DND-41 (cell line): ENCODE results near the gene UVRAG.
"Not testable (repeated sequence)": the region's sequence is repeated elsewhere in the genome, so short reads cannot be mapped to it uniquely, and the experiment has no call there.

Experiments
- ATAC-seq: fragments of 200-7000 bp; cut with Tn5 transposase; 3 replicates; pipeline ENCODE4 v1.9.1; 2021; ENCODE audit warnings: low read depth; ENCODE audit not compliant: insufficient read depth
- DNase-seq: peaks from one replicate; pipeline ENCODE4 v3.0.0-alpha.2; 2020
- H2AFZ ChIP-seq: 2 replicates; pipeline ENCODE4 v1.6.0; 2012; ENCODE audit warnings: low read depth, low read length
- H3K27ac ChIP-seq: 2 replicates; pipeline ENCODE4 v1.5.1; 2012; ENCODE audit warnings: low read length, inconsistent platforms
- H3K27me3 ChIP-seq: fragments of 200-600 bp; sonication (generic); 2 replicates; pipeline ENCODE4 v1.6.0; 2012; ENCODE audit warnings: low read length, mild to moderate bottlenecking, inconsistent platforms; ENCODE audit not compliant: insufficient read depth, poor library complexity
- H3K36me3 ChIP-seq: 2 replicates; pipeline ENCODE4 v1.5.1; 2012; ENCODE audit warnings: low read length, inconsistent platforms; ENCODE audit not compliant: insufficient read depth
- H3K4me1 ChIP-seq: 2 replicates; pipeline ENCODE4 v1.5.1; 2012; ENCODE audit warnings: mild to moderate bottlenecking, low read length; ENCODE audit not compliant: insufficient read depth
- H3K4me2 ChIP-seq: 2 replicates; pipeline ENCODE4 v1.6.0; 2012; ENCODE audit warnings: mild to moderate bottlenecking, moderate library complexity, low read length, inconsistent platforms; ENCODE audit not compliant: insufficient read depth
- H3K4me3 ChIP-seq, 2 experiments: fragments of 200-600 bp in 1 of 2; shearing (Covaris generic) in 1 of 2; 2 replicates each; pipeline ENCODE4 v1.5.1; 2012 to 2016; ENCODE audit warnings: inconsistent platforms in 2 of 2, low read length in 2 of 2, mild to moderate bottlenecking in 2 of 2, low read depth in 1 of 2, moderate library complexity in 1 of 2
- H3K79me2 ChIP-seq: 2 replicates; pipeline ENCODE4 v1.6.0; 2012; ENCODE audit warnings: low read length, inconsistent platforms; ENCODE audit not compliant: insufficient read depth
- H3K9ac ChIP-seq: 2 replicates; pipeline ENCODE4 v1.6.0; 2012; ENCODE audit warnings: low read depth, mild to moderate bottlenecking, inconsistent platforms, low read length, moderate library complexity
- H3K9me3 ChIP-seq: 2 replicates; pipeline ENCODE4 v1.5.1; 2012; ENCODE audit warnings: low read length, moderate library complexity, mild to moderate bottlenecking, inconsistent platforms; ENCODE audit not compliant: insufficient read depth, severe bottlenecking
- H4K20me1 ChIP-seq: 2 replicates; pipeline ENCODE4 v1.6.0; 2012; ENCODE audit warnings: low read length; ENCODE audit not compliant: insufficient read depth
- CTCF ChIP-seq: IDR thresholded peaks from 2 replicates; pipeline ENCODE4 v1.5.1; 2012; ENCODE audit warnings: borderline replicate concordance, low read length, moderate library complexity, mild to moderate bottlenecking; ENCODE audit not compliant: poor library complexity, severe bottlenecking; ENCODE audit errors: extremely low read depth
- EZH2 ChIP-seq: IDR thresholded peaks from 3 replicates; pipeline ENCODE4 v1.6.1; 2012; ENCODE audit warnings: borderline replicate concordance, low read depth, mild to moderate bottlenecking, moderate library complexity, low read length, inconsistent platforms; ENCODE audit not compliant: severe bottlenecking

The UVRAG gene

DNA sequence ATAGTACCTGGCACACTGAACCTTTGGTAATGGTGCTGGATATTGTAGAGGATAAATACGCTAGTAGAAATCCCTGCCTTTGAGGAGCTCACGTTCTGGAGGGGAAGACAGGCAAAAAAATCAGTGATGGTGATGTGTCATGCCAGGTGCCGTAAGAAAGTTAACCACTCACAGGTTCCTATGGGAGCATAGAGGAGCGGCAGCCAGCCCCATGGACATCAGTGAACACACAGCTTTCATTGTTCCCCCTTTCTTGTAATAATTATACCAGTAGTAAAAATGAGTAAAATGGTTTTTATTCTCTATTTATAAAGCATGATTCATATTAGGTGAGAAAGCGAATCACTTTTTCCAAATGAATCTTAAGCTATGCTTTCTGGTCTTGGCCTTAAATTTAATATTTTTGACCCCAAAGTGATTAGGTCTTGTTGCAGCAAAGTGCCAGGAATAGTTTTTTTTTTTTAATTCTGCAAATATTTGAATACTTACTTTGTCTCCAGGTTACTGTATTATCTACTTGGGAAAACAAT, 57.9 kb downstream of the UVRAG start:
- no peak overlapping the region for H3K9ac ChIP-seq
- peaks cover 5% of the 10 kb centered on the region; the same call in 1 of the 2 replicates for H3K36me3 ChIP-seq
- TF ChIP-seq EZH2, result no peak
- TF ChIP-seq CTCF, result no peak
- H3K4me2 ChIP-seq, result no peak overlapping the region
- H3K9me3 ChIP-seq, result no peaks in the 10 kb centered on the region
- no peak for DNase-seq
- ATAC-seq, result no peak
- peaks cover 7% of the 10 kb centered on the region; the same call in 1 of the 2 replicates for H3K79me2 ChIP-seq
- no peak overlapping the region for H3K4me3 ChIP-seq
- H3K27ac ChIP-seq, result no peak overlapping the region
- no peaks in the 10 kb centered on the region for H3K27me3 ChIP-seq
- no peak overlapping the region for H2AFZ ChIP-seq
- H4K20me1 ChIP-seq, result peaks cover 5% of the 10 kb centered on the region; the same call in 1 of the 2 replicates
- no peaks in the 10 kb centered on the region for H3K4me1 ChIP-seq

DNA sequence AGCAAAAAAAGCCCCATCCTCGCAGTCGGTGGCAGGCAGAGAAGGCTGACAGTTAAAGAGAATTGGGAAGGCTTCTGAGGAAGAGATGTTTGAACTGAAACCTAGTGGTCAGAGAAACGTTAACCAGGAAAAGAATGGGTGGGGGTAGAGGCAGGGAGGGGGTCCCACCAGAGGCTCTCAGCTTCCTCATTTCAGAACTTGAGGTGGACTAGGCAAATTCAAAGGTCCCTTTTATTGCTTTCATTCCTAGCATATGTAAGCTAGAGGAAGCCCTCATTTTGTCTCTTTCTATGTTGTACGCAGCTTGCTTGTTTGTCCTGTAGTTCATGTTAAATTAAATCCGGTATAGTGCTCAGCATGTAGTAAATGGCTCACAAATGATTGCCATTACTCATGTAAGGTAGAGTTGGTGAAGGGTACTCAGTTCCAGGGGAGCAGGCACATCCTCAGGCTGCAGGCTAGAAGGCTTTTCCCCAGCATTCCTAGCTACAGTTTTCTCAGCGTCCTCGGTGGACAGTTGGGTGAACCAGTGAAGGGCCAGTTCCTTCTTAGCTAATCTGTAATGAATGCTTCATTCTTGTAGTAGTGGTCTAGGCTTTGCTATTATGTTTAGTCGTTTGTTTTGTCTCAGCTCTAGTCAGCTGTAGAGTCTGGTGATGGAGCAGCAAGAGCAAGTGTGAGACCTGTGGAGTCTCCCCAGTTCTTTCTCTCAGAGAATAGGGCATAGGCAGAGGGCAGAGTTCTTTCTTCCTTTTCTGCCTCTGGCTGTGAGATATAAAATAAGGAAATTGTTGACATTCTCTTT, 58.6 kb downstream of the UVRAG start:
- Histone ChIP-seq H3K9ac (no peak overlapping the region), H3K27ac (no peak overlapping the region), H2AFZ (no peak overlapping the region), H3K9me3 (no peaks in the 10 kb centered on the region), H3K4me1 (no peaks in the 10 kb centered on the region), H3K27me3 (no peaks in the 10 kb centered on the region), H3K36me3 (peaks cover 5% of the 10 kb centered on the region; the same call in 1 of the 2 replicates), H3K4me3 (no peak overlapping the region), H4K20me1 (no peaks in the 10 kb centered on the region; the same call in 1 of the 2 replicates), H3K79me2 (peaks cover 4% of the 10 kb centered on the region; the same call in 1 of the 2 replicates), H3K4me2 (no peak overlapping the region)
- ATAC-seq (no peak), DNase-seq (no peak)
- TF ChIP-seq CTCF (no peak), EZH2 (no peak)

DNA sequence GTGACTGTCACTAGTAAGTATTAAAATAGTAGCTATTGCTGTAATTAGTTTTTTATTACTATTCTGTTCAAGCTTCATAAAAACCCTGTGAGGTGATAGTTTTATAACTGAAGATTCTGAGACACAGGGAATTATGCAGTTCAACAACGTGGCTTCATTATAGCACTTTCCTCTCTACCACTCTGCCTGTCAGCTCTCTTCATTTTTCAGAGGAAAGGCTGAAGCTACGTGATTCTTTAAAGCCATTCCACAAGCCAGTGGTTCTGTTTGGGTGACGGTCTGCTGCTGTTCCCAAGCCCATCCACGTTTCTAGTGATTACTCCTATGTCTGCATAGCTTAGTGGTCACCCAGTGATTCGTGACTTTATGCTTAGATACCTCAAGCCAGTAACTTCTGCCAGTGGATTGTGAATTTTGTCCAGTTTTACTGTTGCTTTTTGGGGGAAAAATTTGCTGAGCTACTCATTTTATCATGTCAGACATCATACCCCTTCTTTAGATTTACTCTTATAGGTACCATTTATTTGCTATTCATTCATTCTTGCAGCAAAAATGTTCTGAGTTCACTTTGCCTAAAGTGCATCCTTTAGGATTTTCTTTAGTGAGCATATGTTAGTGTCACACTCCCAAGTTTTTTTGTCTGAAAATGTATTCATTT, 59.8 kb downstream of the UVRAG start:
- no peaks in the 10 kb centered on the region for H3K4me1 ChIP-seq
- no peak for ATAC-seq
- no peaks in the 10 kb centered on the region for H3K27me3 ChIP-seq
- H3K4me2 ChIP-seq, result no peak overlapping the region
- TF ChIP-seq CTCF (no peak), EZH2 (no peak)
- DNase-seq, result no peak
- no peaks in the 10 kb centered on the region for H3K9me3 ChIP-seq
- no peak overlapping the region for H3K9ac ChIP-seq
- H3K27ac ChIP-seq, result no peak overlapping the region
- peaks cover 5% of the 10 kb centered on the region; the same call in 1 of the 2 replicates for H3K36me3 ChIP-seq
- no peak overlapping the region for H2AFZ ChIP-seq
- H4K20me1 ChIP-seq, result no peaks in the 10 kb centered on the region; the same call in 1 of the 2 replicates
- H3K4me3 ChIP-seq, result no peak overlapping the region
- H3K79me2 ChIP-seq, result peaks cover 4% of the 10 kb centered on the region; the same call in 1 of the 2 replicates

DNA sequence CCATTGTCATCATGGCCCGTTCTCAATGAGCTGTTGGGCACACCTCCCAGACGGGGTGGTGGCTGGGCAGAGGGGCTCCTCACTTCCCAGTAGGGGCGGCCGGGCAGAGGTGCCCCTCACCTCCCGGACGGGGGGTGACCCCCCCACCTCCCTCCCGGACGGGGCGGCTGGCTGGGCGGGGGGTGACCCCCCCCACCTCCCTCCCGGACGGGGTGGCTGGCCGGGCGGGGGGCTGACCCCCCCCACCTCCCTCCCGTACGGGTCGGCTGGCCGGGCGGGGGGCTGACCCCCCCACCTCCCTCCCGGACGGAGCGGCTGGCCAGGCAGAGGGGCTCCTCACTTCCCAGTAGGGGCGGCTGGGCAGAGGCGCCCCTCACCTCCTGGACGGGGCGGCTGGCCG, 62.3 kb downstream of the UVRAG start:
- not testable (repeated sequence) for ATAC-seq, H3K27ac ChIP-seq, H3K4me2 ChIP-seq

DNA sequence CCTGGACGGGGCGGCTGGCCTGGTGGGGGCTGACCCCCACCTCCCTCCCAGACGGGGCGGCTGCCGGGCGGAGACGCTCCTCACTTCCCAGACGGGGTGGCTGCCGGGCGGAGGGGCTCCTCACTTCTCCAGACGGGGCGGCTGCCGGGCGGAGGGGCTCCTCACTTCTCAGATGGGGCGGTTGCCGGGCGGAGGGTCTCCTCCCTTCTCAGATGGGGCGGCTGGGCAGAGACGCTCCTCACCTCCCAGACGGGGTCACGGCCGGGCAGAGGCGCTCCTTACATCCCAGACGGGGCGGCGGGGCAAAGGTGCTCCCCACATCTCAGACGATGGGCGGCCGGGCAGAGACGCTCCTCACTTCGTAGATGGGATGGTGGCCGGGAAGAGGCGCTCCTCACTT, 62.9 kb downstream of the UVRAG start:
- not testable (repeated sequence) for H3K4me2 ChIP-seq, H3K4me1 ChIP-seq, H3K9ac ChIP-seq, H3K27ac ChIP-seq, DNase-seq, H4K20me1 ChIP-seq, H2AFZ ChIP-seq, H3K4me3 ChIP-seq, H3K79me2 ChIP-seq, H3K9me3 ChIP-seq, ATAC-seq, H3K27me3 ChIP-seq
- peaks cover 18% of the 10 kb centered on the region; the same call in 1 of the 2 replicates for H3K36me3 ChIP-seq

More for the DNA sequence above, 62.3 kb downstream of the UVRAG start:
- not testable (repeated sequence) for DNase-seq, H3K4me3 ChIP-seq, H2AFZ ChIP-seq, H4K20me1 ChIP-seq, H3K27me3 ChIP-seq, H3K4me1 ChIP-seq, H3K9me3 ChIP-seq, H3K9ac ChIP-seq, H3K79me2 ChIP-seq
- peaks cover 18% of the 10 kb centered on the region; the same call in 1 of the 2 replicates for H3K36me3 ChIP-seq
